Measurements from ENCODE around the gene CREB5.

CREB5 gene

DNA sequence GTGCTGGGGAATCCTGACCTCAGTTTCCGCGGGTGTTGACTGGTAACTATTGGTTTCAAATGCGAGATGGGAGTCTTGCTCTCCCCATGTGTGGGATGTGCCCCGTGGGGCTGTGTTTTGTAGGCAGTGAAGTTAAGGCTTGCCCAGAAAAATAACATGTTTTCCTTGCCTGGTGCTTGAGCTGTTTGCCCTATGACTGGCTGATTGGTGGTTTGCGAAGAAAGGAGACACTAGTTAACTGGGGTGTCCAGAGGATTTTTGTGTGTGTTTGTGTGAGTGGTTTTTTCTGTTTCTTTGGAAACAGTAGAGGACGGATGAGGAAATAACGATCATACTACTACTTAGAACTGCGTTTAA lies 61.9 kb downstream of the CREB5 start:
- in situ Hi-C loops (cut with MboI; ENCODE audit: low sequenced_read_pairs), result no loop called here

DNA sequence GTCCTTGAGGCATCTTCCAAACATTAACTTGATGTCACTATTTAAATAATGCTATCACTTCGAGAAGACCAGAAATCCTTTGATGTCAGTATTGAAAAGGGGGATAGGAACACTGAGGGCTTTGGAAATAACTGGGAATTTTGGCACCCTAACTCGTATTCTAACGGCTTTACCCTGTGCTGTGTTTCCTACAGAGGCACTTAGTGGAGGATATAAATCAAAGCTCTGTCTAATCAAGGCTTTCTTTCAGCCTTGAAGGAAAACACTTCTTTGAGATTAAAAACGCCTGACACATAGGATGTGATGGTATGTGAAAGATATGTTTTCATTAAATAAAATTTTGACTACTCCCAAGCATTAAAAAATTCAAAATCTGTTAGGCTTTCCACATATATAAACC lies 62.3 kb downstream of the CREB5 start:
- in situ Hi-C loops (cut with MboI; ENCODE audit: low sequenced_read_pairs), result no loop called here

DNA sequence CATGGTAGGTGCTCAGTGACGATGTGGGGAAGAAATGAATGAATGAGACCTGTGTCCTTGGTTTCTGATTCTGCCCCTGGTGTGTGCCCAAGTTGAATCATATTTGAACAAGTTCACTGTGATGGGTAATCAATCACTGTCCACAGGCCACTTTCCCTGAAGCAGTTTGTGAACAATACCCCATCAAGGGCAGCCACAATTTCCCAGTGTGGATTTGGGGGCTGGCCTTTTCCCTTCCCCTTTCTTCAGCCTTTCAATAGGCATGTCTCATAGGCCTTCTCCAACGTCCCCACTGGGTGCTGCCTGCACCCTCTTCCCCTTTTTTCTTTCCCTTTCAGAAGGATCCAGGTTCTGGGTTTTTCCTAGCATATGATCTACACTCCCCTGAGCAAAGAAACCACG lies 64.7 kb downstream of the CREB5 start:
- in situ Hi-C loops (cut with MboI; ENCODE audit: low sequenced_read_pairs), result no loop called here

DNA sequence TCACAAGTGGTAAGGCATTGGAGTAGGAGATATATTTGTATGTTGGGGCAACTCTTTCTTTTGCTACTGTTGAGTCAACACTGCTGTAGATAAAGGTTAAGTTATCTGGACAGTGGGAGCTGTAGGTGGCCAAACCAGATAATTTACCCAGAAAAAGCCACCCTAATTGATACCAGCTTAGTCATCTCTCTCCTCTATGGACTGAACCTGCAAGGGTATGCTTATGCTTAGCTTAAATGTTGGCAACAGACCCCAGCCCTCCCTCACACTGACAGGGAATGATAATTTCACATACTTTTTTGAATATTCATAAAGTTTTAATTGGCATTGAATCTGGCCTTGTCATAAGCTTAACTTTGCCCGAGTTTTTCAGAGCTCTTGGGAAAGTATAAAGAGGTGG lies 66.3 kb downstream of the CREB5 start:
- in situ Hi-C loops (cut with MboI; ENCODE audit: low sequenced_read_pairs), result no loop called here

DNA sequence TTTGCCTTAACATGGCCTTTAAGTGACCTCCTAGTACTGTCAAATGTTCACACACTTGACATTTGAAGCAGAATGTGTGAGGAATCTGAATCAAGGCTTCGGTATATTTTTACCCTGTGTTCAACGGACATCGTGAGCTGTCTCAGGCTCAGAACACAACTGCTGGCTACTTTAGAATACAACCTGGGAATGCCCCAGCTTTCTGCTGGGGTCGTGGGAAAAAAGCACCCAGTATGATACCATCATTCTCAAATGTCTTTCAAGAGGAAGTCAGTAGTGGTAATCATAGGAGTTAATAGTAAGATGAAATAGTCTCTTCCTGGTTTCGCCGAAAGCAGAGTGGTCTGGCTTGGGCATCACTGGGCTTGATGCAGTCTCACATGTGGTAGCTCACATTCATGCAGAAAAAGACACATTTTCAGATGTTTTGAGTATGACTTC lies 67.2 kb downstream of the CREB5 start:
- in situ Hi-C loops (cut with MboI; ENCODE audit: low sequenced_read_pairs), result no loop called here

DNA sequence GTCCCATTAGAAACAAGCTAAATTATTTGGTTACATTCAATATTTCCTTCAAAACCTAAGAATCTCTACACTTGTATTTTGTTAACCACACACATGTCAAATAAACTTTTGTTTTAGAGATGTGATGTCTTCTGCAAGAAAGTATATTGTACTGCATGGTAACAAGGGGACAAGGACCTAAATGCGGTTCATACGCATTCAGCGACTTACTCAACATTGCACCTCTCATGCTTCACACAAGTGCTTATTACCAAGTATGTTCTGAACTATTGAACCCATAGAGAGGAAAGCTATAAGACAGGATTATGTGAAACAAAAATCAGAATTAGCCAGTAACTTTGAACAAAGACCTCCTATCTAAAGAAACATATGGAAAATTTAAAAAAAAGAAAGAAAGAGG lies 68.3 kb downstream of the CREB5 start:
- in situ Hi-C loops (cut with MboI; ENCODE audit: low sequenced_read_pairs), result no loop called here

DNA sequence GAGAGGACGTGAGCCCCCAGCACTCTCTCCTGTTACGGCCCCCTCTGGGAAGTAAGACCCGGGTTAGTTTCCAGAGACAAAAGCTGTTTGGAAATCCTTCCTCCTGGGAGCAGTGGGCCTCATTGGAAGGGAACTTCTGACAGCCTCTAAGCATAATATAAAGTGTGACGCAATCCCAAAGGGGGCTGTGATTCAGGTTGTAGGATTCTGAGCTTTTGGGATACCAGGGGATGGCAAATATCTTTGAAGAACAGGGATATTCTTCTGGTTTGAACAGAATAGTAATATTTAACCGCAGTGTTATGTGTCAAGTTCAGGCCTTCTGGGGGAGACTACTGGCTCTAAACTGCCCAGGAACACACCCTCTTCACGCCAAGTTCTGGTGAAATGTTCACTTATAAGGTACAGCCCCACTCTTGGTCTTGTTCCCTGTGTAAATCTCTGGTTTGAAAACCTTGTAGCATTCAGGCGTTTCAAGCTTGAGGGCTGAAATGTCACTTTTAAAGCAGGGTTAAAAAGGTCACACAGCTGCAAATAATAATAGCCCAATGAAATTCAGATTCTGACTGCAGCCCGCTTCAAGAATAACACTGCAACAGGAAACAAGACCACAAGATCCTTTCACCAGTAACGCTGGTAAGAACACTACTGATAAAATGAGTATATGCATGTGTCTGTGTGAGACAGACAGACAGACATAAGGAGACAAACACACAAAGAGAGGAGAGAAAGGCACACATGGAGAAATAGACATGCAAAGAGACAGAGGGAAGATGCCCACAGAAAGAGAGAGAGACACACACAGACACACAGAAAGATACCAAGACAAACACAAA lies 69.0 kb downstream of the CREB5 start:
- in situ Hi-C loops (cut with MboI; ENCODE audit: low sequenced_read_pairs), result no loop called here

DNA sequence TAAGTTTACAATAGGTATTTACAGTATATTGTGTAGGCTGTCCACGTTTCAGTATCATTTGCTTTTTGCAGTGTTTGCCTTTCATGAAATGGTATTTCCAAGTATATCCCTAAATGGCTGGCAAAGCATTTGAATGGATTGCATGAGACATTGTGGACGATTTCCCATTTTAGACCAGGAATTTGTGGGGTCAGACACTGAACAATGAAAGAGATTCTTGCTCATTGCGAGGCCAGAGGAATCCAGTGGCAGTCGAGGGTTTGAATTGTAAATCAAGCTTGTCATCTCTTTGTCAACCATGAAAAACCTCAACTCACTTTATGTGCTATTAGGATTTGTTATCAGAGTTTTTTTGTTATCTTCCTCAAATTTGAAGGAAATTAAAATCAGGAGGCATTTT lies 70.8 kb downstream of the CREB5 start:
- in situ Hi-C loops (cut with MboI; ENCODE audit: low sequenced_read_pairs), result no loop called here

DNA sequence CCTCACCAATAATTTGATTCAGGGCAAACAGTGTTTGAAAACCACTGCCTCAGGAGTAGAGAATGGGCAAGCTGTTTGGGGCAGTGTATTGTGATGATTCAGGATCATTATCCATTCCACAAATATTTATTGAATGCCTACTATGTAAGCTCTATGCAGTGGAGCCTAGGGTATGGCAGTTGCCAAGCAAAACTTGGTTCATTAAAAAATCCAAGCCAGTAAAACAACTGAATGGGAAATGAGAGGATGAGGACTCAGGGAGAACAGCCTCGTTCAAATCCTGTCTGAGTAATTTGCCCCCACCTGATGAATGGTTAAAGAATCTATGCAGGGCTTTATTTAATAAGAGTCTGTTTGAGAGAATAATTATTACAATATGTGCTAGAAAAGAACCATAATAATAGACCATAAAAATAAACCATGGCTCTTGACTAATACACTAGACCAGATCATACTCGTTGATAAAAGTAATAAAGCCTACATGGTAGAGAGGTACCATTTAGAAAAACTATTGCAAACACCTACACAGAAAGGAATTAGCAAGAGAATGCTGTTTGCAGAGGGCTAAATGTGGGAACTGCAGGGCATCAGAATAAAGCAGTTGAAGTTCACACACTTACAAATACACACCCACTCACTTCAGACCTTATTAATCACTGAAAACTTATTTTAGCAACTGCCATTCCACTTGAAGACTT lies 71.7 kb downstream of the CREB5 start:
- in situ Hi-C loops (cut with MboI; ENCODE audit: low sequenced_read_pairs), result no loop called here

DNA sequence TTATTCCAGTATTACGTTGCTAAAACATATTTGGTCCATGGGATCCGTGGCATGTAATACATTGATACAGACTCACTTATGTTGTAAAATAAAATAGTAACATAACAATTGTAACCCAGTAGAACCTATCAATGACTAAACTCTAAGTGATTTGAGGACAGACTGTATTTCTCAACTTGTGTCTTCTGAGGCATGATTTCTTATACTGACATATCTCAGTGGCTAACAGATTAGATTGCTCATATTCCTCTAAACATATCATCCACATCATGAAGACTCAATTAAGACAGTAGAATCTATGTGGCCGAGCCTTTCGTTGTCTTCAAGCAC lies 72.3 kb downstream of the CREB5 start:
- in situ Hi-C loops (cut with MboI; ENCODE audit: low sequenced_read_pairs), result no loop called here

DNA sequence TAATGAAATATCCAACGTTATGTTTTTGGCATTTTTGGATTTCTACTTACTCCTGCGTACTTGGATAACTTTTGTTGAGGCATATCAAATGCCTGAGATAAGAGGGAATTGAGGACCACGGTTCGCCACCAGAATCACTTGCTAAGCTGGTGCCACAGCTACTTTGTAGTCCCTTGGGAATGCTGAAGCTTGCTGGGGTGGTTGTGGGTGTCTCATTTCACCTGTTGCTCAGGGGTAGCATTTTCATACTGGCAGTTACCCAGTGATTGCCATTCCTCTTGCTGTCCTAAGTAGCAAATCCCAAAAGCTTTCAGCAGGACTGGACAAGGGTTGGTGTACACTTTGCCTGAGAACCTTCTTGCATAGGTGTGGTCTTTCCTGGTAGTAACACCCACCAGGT lies 75.2 kb downstream of the CREB5 start:
- in situ Hi-C loops (cut with MboI; ENCODE audit: low sequenced_read_pairs), result no loop called here

DNA sequence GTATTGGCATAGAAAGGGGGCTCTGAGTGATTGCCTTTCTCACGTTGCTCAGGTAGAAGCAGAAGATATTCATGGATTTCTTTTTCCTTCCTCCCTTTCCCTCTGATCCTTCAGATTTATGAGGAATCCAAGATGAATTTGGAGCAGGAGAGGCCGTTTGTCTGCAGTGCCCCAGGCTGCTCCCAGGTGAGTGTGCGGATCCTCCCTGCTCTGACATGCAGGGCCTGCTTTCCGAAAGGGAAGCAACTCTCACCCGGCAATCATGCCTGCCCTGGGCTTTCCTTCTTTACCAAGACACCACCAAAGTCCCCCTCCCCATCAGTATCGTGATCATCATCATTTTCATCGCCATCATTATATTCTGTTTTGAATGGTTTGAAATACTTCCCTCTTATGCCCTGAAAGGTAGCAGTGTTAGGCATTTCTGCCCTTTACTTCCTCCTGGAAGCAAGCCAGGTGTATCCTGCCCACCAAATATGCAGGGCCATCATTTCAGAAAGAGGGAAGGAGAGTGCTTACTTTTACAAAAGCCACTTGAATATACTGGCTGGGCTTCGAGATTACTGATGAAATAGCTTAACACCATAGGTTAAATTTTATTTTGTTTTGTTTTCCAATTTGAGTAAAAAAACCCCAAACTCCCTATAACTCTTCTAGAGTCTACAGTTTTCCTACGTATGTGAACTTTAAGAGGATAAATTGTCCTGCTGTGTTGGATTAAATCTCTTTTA lies 75.9 kb downstream of the CREB5 start:
- in situ Hi-C loops (cut with MboI; ENCODE audit: low sequenced_read_pairs), result no loop called here

DNA sequence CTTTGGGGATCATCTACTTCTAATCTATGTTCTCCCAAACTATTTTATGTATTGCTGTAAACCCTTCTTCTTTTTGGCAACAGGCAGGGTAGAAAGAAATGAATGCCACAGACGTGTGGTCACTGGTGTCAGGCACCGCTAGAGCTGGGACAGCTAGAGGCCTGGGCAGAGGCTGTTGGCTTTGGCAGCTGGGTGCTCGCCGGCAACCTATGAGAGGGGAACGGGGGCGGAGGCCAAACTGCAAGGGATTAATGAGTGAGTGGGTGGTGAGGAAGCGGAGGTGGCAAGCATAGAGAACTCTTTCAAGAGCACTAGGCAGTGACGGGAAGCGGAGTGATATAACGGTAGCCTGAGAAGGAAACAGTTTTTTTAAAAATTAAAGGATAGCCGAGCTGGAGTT lies 78.5 kb downstream of the CREB5 start:
- in situ Hi-C loops (cut with MboI; ENCODE audit: low sequenced_read_pairs), result no loop called here

DNA sequence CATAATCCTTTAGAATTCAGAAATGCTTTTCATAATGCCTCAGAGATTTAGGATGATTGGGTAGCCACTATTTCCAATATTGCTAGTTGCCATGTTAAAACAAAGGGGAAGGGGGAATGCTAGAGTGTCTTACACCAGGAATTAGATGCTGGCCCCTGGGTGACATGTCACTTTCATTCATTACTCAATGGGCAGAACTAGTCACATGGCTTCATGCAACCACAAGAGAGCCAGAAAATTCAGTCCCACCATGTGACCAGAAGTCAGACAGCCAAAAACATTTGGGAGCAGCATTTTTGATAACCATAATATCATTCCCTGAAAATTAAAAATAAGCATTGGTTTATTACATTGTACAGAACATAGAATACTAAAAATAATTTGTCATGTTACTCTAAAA lies 81.2 kb downstream of the CREB5 start:
- in situ Hi-C loops (cut with MboI; ENCODE audit: low sequenced_read_pairs), result no loop called here

DNA sequence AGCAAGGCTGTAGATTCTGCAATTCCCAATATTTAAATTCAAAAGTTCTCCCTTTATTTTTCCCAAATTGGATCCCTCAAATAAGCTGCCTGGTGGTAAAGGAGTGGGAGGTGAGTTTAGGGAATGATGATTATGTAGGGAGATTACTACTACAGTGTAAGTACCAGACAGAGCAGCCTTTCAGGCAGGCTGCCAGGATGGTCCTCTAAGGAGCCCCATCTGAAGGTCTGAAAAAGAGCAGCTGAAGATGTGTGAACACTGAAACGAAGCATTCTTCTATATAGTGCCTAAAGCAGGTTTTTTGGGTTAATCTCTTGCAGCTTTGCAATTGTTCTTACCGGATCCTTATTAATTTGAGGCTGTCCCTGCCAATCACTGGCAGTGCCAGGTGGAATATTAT lies 84.7 kb downstream of the CREB5 start:
- in situ Hi-C loops (cut with MboI; ENCODE audit: low sequenced_read_pairs), result no loop called here

DNA sequence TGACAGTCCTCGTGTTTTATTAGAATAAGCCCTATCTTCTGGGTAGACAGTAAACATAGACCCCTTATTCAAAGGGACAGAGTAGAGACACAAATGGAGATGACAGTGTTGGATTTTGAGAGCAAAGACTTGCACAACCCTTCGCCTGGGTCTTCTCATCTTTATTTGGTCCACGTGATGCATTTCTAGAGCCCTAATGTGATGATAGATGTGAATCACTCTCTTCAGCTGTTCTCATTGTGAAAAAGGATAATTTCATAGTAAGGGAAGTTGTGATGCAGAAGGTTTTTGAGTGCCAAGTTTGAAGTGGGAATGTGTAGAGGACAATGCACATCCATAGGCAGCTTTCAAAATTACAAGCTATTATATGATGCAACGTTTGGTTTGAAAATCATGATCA lies 86.3 kb downstream of the CREB5 start:
- in situ Hi-C loops (cut with MboI; ENCODE audit: low sequenced_read_pairs), result no loop called here

DNA sequence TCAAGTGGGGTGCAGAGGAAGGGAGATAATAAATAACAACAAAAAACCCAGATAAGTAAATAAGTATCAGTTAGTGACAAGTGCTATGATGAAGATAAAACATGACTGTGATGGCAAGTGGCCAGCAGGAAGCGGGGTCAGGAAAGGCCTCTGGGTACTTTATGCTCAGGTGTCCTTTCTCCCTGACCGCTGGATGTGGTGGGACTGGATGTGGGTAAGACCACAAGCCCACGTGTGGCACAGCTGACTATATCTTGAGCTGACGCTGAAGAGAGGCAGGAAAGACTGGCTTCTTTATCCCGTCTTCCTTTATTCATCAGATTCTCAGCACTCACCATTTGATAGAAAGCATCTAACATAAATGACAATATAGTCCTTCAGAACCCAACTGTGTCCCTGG lies 87.8 kb downstream of the CREB5 start:
- in situ Hi-C loops (cut with MboI; ENCODE audit: low sequenced_read_pairs), result no loop called here

DNA sequence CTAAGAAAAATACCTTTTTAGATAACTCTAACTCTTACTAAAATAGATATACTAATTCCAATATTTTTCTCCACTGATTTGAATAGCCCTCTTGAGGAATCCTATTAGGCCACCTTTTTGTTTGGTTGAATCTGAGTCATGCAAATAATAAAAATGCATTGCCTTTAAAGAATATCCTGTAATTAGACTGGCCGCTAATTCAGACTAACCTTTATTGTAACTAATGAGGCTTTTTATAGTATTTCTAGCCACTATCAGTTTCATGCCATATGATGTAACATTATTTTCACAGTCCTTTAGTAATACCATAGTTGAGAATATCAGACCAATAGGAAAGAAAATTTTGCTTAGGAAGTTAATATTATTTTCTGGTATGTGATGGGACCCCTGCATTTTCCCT lies 90.1 kb downstream of the CREB5 start:
- in situ Hi-C loops (cut with MboI; ENCODE audit: low sequenced_read_pairs), result no loop called here

DNA sequence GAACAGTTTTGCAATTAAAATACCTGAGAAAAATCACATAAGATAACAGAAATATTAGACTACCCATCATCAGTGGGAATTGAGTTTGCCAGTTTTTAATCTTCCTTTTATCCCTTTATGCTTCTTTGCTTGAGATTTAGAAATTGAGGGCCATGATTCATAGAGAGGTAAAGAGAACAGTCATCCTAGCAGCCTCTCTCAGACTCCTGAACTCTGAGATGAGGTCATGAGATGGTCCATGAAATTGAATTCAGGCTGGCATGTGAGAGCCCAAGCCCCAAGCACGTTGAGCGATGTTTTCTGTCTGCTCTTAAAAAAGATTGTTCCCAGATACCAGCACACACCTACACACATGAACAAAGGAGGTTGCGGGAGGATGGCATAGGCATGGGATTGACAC lies 91.1 kb downstream of the CREB5 start:
- in situ Hi-C loops (cut with MboI; ENCODE audit: low sequenced_read_pairs), result no loop called here

DNA sequence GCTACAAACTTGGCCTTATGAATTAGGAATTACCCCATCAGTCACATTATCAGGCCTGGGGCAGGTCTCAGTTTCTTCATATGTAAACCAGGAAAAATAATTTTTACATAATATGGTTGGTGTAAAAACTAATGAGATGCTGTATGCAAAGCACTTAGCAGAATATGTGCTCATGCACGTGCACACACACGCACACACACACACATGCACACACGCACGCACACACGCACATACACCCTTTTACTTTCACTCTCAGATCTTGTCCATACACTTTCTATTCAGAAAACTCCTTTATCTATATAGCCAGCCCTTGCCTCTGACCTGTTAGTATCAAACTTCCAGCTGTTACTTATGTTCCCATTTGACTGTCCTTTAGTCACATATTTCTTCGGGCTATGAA lies 92.7 kb downstream of the CREB5 start:
- in situ Hi-C loops (cut with MboI; ENCODE audit: low sequenced_read_pairs), result no loop called here

DNA sequence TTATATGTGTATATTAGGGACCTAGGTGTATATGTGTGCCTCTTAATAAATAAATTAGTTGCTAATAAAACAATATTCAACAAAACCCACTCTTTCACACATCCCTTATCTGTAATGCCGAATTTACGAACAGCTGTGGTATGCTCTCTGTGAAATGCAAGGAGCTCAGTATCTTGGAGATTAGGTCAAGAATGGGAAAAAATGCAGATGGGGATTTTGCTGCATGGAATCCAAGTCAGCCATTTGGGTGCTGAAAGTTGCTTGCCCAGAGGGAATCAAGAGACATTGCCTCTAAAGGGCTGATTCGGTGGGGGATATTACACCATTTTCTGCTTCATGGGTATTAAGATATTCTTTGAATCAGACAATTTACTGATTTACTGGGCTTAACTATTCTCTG lies 93.5 kb downstream of the CREB5 start:
- in situ Hi-C loops (cut with MboI; ENCODE audit: low sequenced_read_pairs), result no loop called here

All from hTERT RPE-1 (cell line).